Gastrocnemius medialis (tissue), 4 donors: ENCODE results near the gene POLR3H.

Experiments
- POLR2A ChIP-seq, 2 donors: fragments of 450-650 bp; IDR thresholded peaks; one replicate each; pipeline ENCODE4 v1.6.1; 2017; ENCODE audit warnings: antibody characterized with exemption in 2 of 2, mild to moderate bottlenecking in 2 of 2, moderate library complexity in 2 of 2
- TF ChIP-seq, protein P1 (sequence below), 5 experiments: fragments of 450-650 bp in 3 of 5; fragments of 200-600 bp in 2 of 5; sonication (generic) in 2 of 5; IDR thresholded peaks in 4 of 5; conservative IDR thresholded peaks in 1 of 5; 1 replicate in 4 of 5; 2 replicates in 1 of 5; pipeline ENCODE4 v1.5.1; 2016 to 2019; ENCODE audit warnings: antibody characterized with exemption in 5 of 5, mild to moderate bottlenecking in 3 of 5, moderate library complexity in 3 of 5

DNA sequence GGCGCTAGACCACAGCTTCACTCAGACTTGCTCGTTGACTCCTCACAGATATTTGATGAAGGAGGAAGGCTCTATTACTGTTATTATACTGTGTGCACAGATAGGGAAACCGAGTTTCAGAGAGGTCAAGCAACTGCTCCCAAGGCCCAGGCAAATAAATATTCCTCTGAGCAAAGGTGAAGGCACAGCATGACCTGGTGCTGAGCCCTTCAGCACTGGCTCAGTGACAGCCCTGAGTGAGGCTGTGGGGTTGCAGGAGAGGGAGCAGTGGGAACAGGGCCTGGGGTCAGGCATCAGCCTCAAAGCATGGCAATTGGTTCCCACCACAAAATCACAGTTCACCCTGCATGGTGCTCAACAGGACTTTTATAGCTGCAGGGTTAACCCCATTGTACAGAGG lies 7.1 kb downstream of the POLR3H start:
- no peak for TF ChIP-seq POLR2A (IDR thresholded peaks at IDR 0.05)
- TF ChIP-seq, protein P1, sequence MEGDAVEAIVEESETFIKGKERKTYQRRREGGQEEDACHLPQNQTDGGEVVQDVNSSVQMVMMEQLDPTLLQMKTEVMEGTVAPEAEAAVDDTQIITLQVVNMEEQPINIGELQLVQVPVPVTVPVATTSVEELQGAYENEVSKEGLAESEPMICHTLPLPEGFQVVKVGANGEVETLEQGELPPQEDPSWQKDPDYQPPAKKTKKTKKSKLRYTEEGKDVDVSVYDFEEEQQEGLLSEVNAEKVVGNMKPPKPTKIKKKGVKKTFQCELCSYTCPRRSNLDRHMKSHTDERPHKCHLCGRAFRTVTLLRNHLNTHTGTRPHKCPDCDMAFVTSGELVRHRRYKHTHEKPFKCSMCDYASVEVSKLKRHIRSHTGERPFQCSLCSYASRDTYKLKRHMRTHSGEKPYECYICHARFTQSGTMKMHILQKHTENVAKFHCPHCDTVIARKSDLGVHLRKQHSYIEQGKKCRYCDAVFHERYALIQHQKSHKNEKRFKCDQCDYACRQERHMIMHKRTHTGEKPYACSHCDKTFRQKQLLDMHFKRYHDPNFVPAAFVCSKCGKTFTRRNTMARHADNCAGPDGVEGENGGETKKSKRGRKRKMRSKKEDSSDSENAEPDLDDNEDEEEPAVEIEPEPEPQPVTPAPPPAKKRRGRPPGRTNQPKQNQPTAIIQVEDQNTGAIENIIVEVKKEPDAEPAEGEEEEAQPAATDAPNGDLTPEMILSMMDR (IDR thresholded peaks at IDR 0.05 in 4 of 5, conservative IDR thresholded peaks at IDR 0.05 in 1 of 5), result no peak
